Eye (tissue), 1 donor: ENCODE measurements around the gene RARA.

Experiments used
- DNase-seq: peaks from one replicate; pipeline ENCODE4 v3.0.0-alpha.2; 2015

Gene RARA

GRCh38 chr17:40317345-40317873 lies 8.4 kb downstream of the RARA start:
- peak; percentile 81 for DNase-seq

- peak; percentile 97 for DNase-seq
Measured at GRCh38 chr17:40317880-40318829, 9.2 kb downstream of the RARA start.

DNA sequence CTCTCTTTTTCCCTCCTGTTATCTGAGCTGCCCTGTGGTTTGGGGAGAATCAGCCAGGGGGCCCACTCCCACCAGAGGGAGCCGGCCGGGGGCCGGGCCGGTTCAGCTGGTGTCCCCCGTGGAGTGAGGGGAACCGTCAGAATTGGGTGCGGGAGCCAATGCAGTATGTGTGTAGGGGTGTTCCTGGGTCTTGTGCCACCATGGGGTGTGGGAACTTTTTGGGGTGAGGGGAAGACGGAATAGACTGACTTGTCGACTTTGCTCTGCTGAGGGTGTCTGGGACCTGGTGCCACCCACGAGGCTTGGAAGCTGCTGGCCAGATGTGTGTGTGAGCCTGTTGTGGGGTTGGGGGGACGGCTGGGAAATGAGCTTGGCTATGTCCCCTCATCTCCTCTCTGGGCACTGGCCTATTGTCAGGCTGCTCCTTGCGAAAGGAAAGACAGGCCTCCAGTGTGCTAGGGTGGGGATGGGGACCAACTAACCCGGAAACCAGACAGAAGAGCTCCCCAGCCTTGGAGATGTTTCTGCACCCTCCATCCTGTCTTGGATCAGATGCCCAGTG lies 9.9 kb downstream of the RARA start:
- DNase-seq: no peak

DNA sequence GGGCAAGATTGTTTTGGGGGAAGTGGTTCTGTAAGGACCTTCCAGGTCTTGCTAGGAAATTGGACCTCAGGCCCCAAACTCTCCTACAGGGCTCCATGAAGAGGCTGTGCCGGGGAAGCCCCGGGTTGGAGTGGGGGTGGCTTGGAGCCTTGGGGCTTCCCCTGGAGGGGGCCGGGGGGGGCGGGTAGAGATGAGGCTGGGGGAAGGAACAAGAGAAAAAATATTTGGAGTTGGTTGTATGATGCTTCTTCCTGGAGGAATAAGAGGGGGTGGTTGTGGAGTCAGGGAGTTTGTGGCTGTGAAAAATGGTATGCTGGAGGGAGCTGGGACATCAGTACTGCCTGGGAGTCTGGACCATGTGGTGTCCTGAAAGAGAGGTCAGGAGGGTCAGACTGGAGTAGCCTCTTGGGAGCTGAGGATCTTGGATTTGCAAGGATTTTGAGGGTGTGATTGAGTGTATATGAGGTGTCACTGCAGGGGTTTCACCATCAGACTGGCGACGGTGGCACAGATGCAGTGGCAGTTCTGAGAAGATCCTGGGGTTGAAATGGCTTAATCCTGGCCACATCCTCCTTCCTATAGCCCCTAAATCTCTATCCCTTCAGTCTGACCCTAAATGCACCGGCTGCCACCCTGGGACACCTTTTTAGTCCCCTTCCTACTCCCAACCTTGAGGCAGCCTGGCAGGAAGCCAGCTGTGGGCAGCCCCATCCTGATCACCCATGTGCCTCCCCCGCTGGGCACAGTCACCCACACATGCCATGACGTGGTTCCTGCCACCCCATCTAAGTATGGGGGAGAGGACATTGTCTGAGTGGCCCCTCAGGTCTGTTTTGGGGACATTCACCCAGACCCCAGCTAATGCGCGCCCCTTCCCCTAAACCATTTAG lies 10.9 kb downstream of the RARA start:
- no peak for DNase-seq

- DNase-seq: peak; percentile 60
Measured at GRCh38 chr17:40320756-40321523, 12.0 kb downstream of the RARA start.

- no peak for DNase-seq
Measured at GRCh38 chr17:40321524-40321929, 12.5 kb downstream of the RARA start.

- no peak for DNase-seq
Measured at GRCh38 chr17:40321961-40322357, 13.0 kb downstream of the RARA start.

DNA sequence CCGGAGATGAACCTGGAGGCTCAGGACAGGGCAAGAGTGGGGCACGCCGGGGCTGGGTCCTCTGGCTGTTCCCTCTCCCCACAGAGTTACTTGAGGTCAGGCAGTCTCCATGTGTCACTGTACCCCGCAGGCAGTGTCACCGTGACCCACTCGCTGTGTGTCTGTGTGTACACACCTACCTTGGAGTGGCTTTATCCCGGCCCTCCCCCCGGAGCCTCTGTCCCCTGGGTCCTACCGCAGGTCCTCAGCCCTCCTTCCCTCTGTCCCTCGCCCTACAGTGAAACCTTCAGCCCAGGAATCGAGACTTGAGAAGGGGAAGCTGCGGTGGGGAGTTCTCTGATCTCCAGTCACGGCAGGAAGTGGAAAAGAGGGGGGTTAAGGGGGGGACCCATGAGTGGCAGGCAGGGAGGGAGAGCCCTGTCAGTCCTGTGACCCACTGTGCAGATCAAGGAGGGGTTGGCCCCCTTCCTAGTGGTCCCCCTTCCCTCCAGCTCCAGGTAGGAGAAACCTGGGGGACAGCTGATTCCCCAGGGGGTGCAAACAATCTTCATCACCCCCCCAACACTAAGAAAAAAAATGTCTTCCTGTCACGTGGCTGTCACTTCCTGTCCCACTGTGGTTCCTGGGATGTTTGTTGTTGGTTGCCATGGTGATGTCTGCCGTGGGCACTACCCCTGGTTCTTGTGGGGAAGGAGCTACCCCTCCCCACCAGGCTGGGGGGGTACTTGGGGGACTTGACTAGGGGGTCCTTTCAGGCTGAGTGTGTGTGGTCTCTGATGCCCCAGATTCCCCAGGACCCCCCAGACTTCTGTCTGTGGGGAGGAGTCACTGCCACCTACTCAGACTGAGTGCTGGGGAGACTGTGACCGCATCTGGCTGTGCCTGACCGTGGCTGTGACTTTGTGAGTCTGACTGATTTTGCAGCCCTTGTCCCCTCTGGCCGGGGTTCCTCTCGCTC lies 13.7 kb downstream of the RARA start:
- DNase-seq: peak; percentile 85

GRCh38 chr17:40323391-40324381 lies 14.7 kb downstream of the RARA start:
- peak; percentile 24 for DNase-seq

- DNase-seq: no peak
Measured at GRCh38 chr17:40325156-40326013, 16.4 kb downstream of the RARA start.

- no peak for DNase-seq
Measured at GRCh38 chr17:40326014-40326831, 17.2 kb downstream of the RARA start.

DNA sequence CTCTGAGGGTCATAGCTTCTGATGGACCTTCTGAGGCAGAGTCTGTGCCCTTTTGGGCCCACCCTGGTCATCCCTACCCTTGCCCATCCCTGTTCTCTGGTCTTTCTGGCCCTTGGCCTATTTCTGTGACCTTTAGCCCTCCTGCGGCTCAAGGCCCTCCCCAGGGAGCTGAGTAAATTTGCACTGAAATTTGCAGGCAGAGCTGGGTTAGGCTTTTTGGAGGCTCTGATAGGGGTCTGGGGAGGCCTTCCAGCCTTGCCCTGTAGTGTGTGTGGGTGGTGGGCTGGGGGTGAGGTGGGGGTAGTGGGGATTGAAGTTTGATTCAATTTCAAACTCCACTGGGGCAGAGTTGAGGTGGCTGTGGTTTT lies 17.8 kb downstream of the RARA start:
- DNase-seq: no peak

- DNase-seq: no peak
Measured at GRCh38 chr17:40327244-40327729, 18.3 kb downstream of the RARA start.

DNA sequence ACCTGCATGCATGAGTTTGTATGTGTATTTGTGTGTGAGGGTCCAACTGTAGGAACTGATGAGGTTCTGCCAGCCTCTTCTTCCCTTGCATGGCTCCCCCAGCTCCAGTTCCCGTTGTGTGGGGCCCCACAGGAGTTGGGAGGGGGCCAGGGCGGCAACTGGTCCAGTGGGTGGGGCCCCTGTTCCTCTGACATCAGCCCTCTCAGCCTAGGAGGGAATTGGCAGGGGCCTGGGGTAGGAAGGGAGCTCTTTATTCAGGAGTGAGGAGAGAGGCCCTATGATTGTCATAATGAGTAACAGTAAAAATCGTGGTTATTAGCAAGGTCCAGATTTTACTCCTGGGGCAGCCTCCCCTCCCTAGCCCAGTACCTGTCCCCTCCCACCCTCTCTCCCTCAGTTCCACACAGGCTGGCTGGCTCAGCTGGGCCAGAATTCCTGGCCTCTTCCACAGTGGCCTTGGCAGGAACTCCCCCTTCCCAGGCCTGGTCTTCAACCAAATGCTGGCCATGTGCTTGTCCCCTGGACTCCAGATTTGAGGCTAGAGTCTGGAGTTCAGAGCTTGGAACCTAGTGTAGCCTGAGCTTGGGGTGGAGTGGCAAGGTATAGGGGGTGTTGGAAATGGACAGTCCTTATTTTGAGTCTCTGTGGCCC lies 18.9 kb downstream of the RARA start:
- no peak for DNase-seq

DNA sequence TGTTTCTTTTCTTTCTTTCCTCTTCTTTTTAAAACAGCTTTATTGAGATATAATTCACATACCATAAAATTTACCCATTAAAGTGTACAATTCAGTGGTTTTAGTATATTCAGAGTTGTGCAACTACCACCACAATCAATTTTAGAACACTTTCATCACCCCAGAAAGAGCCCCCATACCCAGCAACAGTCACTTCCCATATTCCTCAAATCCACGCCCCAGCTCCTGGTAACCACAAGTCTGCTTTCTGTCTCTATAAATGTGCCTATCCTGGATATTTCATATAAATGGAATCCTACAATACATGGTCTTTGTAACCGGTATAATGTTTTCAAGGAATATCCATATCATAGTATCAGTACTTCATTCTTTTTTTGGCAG lies 19.4 kb downstream of the RARA start:
- DNase-seq: no peak

GRCh38 chr17:40329839-40330794 lies 21.1 kb downstream of the RARA start:
- peak; percentile 22 for DNase-seq
